ENCODE data around the gene MTAP. TPM values are rescaled to one million over a fixed set of nuclear protein-coding genes. Genes with fewer than 3 reads are reported as not detected.
A peak's percentile ranks its signal among the peaks of the same experiment; 100 is the strongest.

MTAP gene
- total and polyA plus RNA-seq, 4 donors = 8.6 to 17.7 (median 12.6) TPM

GRCh38 chr9:21854119-21854518 lies 51.7 kb downstream of the MTAP start:
- H3K36me3 ChIP-seq (ENCODE audit: control insufficient read depth in 4 of 4, insufficient read depth in 3 of 4, low read depth in 1 of 4, low read length in 3 of 4) = peaks cover 0 to 4% (median under 1%) of the 10 kb centered on the region in 4 donors
- WGBS = 70% methylated on average over 4 of the region's 4 CpGs

GRCh38 chr9:21854594-21854993 lies 52.2 kb downstream of the MTAP start:
- H3K9ac ChIP-seq (ENCODE audit: low read depth in 1 of 2, low read length in 2 of 2) = no peak overlapping the region
- no peak overlapping the region for H3K4me3 ChIP-seq (ENCODE audit: low read depth in 1 of 3, low read length in 3 of 3)
- DNase-seq (ENCODE audit: low spot score) = peak; percentile 49
- no peaks in the 10 kb centered on the region for H3K27me3 ChIP-seq (ENCODE audit: control insufficient read depth in 4 of 4, insufficient read depth in 4 of 4, low read length in 3 of 4)
- H3K36me3 ChIP-seq (ENCODE audit: control insufficient read depth in 4 of 4, insufficient read depth in 3 of 4, low read depth in 1 of 4, low read length in 3 of 4) = peaks cover under 1 to 5% (median 1%) of the 10 kb centered on the region in 4 donors
- no peaks in the 10 kb centered on the region for H3K9me3 ChIP-seq (ENCODE audit: control insufficient read depth in 4 of 4, low read length in 3 of 4)
- peak in 1 of 2 donors; percentile 6 for TF ChIP-seq RXRA (IDR thresholded peaks at IDR 0.05)
- TF ChIP-seq RAD21 (IDR thresholded peaks at IDR 0.05) = no peak
- TF ChIP-seq HNF4A (conservative IDR thresholded peaks at IDR 0.05) = peak; percentile 14 to 41
- no peak for TF ChIP-seq TAF1 (conservative IDR thresholded peaks at IDR 0.05)
- no peak for TF ChIP-seq SP1 (IDR thresholded peaks at IDR 0.05)
- H3K27ac ChIP-seq (ENCODE audit: low read depth in 1 of 2, low read length in 2 of 2) = peak overlapping the region; percentile 81 to 88
- H3K4me1 ChIP-seq (ENCODE audit: control insufficient read depth in 4 of 4, insufficient read depth in 4 of 4, low read length in 3 of 4) = peaks cover 2 to 34% (median 22%) of the 10 kb centered on the region in 4 donors
- 61% methylated on average over 11 of the region's 11 CpGs for WGBS

More at GRCh38 chr9:21854119-21854518, 51.7 kb downstream of the MTAP start:
- no peak for TF ChIP-seq RAD21 (IDR thresholded peaks at IDR 0.05)
- TF ChIP-seq, protein P1, sequence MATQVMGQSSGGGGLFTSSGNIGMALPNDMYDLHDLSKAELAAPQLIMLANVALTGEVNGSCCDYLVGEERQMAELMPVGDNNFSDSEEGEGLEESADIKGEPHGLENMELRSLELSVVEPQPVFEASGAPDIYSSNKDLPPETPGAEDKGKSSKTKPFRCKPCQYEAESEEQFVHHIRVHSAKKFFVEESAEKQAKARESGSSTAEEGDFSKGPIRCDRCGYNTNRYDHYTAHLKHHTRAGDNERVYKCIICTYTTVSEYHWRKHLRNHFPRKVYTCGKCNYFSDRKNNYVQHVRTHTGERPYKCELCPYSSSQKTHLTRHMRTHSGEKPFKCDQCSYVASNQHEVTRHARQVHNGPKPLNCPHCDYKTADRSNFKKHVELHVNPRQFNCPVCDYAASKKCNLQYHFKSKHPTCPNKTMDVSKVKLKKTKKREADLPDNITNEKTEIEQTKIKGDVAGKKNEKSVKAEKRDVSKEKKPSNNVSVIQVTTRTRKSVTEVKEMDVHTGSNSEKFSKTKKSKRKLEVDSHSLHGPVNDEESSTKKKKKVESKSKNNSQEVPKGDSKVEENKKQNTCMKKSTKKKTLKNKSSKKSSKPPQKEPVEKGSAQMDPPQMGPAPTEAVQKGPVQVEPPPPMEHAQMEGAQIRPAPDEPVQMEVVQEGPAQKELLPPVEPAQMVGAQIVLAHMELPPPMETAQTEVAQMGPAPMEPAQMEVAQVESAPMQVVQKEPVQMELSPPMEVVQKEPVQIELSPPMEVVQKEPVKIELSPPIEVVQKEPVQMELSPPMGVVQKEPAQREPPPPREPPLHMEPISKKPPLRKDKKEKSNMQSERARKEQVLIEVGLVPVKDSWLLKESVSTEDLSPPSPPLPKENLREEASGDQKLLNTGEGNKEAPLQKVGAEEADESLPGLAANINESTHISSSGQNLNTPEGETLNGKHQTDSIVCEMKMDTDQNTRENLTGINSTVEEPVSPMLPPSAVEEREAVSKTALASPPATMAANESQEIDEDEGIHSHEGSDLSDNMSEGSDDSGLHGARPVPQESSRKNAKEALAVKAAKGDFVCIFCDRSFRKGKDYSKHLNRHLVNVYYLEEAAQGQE (IDR thresholded peaks at IDR 0.05) = no peak
- TF ChIP-seq FOXA1 (IDR thresholded peaks at IDR 0.05) = no peak
- TF ChIP-seq, protein P2, sequence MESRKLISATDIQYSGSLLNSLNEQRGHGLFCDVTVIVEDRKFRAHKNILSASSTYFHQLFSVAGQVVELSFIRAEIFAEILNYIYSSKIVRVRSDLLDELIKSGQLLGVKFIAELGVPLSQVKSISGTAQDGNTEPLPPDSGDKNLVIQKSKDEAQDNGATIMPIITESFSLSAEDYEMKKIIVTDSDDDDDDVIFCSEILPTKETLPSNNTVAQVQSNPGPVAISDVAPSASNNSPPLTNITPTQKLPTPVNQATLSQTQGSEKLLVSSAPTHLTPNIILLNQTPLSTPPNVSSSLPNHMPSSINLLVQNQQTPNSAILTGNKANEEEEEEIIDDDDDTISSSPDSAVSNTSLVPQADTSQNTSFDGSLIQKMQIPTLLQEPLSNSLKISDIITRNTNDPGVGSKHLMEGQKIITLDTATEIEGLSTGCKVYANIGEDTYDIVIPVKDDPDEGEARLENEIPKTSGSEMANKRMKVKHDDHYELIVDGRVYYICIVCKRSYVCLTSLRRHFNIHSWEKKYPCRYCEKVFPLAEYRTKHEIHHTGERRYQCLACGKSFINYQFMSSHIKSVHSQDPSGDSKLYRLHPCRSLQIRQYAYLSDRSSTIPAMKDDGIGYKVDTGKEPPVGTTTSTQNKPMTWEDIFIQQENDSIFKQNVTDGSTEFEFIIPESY (IDR thresholded peaks at IDR 0.05) = no peak
- no peak for TF ChIP-seq JUND (IDR thresholded peaks at IDR 0.05)
- no peak for TF ChIP-seq GABPA (IDR thresholded peaks at IDR 0.05 in 1 of 2, conservative IDR thresholded peaks at IDR 0.05 in 1 of 2)
- no peak for TF ChIP-seq HNF4G (IDR thresholded peaks at IDR 0.05)
- DNase-seq (ENCODE audit: low spot score) = no peak
- Histone ChIP-seq H3K27me3 (ENCODE audit: control insufficient read depth in 4 of 4, insufficient read depth in 4 of 4, low read length in 3 of 4) (no peaks in the 10 kb centered on the region), H3K9ac (ENCODE audit: low read depth in 1 of 2, low read length in 2 of 2) (peak overlapping the region in 1 of 2 donors; percentile 43), H3K9me3 (ENCODE audit: control insufficient read depth in 4 of 4, low read length in 3 of 4) (no peaks in the 10 kb centered on the region), H3K4me1 (ENCODE audit: control insufficient read depth in 4 of 4, insufficient read depth in 4 of 4, low read length in 3 of 4) (peaks cover 2 to 34% (median 22%) of the 10 kb centered on the region in 4 donors), H3K4me3 (ENCODE audit: low read depth in 1 of 3, low read length in 3 of 3) (no peak overlapping the region), H3K27ac (ENCODE audit: low read depth in 1 of 2, low read length in 2 of 2) (peak overlapping the region; percentile 81 to 88)

GRCh38 chr9:21856301-21857094 lies 54.1 kb downstream of the MTAP start:
- Histone ChIP-seq H3K4me1 (ENCODE audit: control insufficient read depth in 4 of 4, insufficient read depth in 4 of 4, low read length in 3 of 4) (peaks cover 2 to 34% (median 22%) of the 10 kb centered on the region in 4 donors), H3K27ac (ENCODE audit: low read depth in 1 of 2, low read length in 2 of 2) (peak overlapping the region in 1 of 2 donors; percentile 13), H3K9me3 (ENCODE audit: control insufficient read depth in 4 of 4, low read length in 3 of 4) (no peaks in the 10 kb centered on the region), H3K4me3 (ENCODE audit: low read depth in 1 of 3, low read length in 3 of 3) (no peak overlapping the region), H3K9ac (ENCODE audit: low read depth in 1 of 2, low read length in 2 of 2) (no peak overlapping the region), H3K36me3 (ENCODE audit: control insufficient read depth in 4 of 4, insufficient read depth in 3 of 4, low read depth in 1 of 4, low read length in 3 of 4) (peaks cover 1 to 8% (median 8%) of the 10 kb centered on the region in 4 donors), H3K27me3 (ENCODE audit: control insufficient read depth in 4 of 4, insufficient read depth in 4 of 4, low read length in 3 of 4) (no peaks in the 10 kb centered on the region)
- no peak for DNase-seq (ENCODE audit: low spot score)
- WGBS = 70% methylated on average over 5 of the region's 5 CpGs
- TF ChIP-seq SP1 (IDR thresholded peaks at IDR 0.05) (peak; percentile 21), RXRA (IDR thresholded peaks at IDR 0.05) (peak in 1 of 2 donors; percentile 58), HNF4A (conservative IDR thresholded peaks at IDR 0.05) (peak; percentile 27 to 59), CTCF (IDR thresholded peaks at IDR 0.05; ENCODE audit: low read depth, low read length, missing input control) (no peak), FOXA1 (IDR thresholded peaks at IDR 0.05) (peak; percentile 77), TAF1 (conservative IDR thresholded peaks at IDR 0.05) (no peak), FOXA2 (IDR thresholded peaks at IDR 0.05) (peak; percentile 84), RAD21 (IDR thresholded peaks at IDR 0.05) (no peak), EGR1 (IDR thresholded peaks at IDR 0.05; ENCODE audit: low read depth in 2 of 2) (no peak), NR2F2 (IDR thresholded peaks at IDR 0.05) (no peak), GABPA (IDR thresholded peaks at IDR 0.05 in 1 of 2, conservative IDR thresholded peaks at IDR 0.05 in 1 of 2) (no peak)
